Liver (tissue), 9 donors: ENCODE results near the gene SRPX. TPM values are rescaled to one million over a fixed set of nuclear protein-coding genes. Genes with fewer than 3 reads are reported as not detected.
A peak's percentile ranks its signal among the peaks of the same experiment; 100 is the strongest.

Experiments
- DNase-seq: peaks from one replicate; pipeline ENCODE4 v3.0.0-alpha.2; 2017; ENCODE audit warnings: low spot score
- H3K27ac ChIP-seq, 2 donors: one replicate each; pipeline ENCODE4 v1.7.0; 2013; ENCODE audit warnings: inconsistent platforms in 2 of 2, low read length in 2 of 2, control low read depth in 1 of 2, low read depth in 1 of 2, mild to moderate bottlenecking in 1 of 2
- H3K27me3 ChIP-seq, 4 donors: one replicate each; pipeline versions ENCODE4 v1.6.1 to v1.7.0; 2013; ENCODE audit warnings: low read length in 3 of 4, inconsistent platforms in 1 of 4, mild to moderate bottlenecking in 1 of 4, moderate library complexity in 1 of 4; ENCODE audit not compliant: control insufficient read depth in 4 of 4, insufficient read depth in 4 of 4
- H3K36me3 ChIP-seq, 4 donors: one replicate each; pipeline versions ENCODE4 v1.6.1 to v1.7.0; 2013; ENCODE audit warnings: low read length in 3 of 4, mild to moderate bottlenecking in 3 of 4, low read depth in 1 of 4, moderate library complexity in 1 of 4; ENCODE audit not compliant: control insufficient read depth in 4 of 4, insufficient read depth in 3 of 4
- H3K4me1 ChIP-seq, 4 donors: one replicate each; pipeline versions ENCODE4 v1.6.1 to v1.7.0; 2013; ENCODE audit warnings: low read length in 3 of 4, mild to moderate bottlenecking in 3 of 4, moderate library complexity in 1 of 4; ENCODE audit not compliant: control insufficient read depth in 4 of 4, insufficient read depth in 4 of 4
- H3K4me3 ChIP-seq, 3 donors: one replicate each; pipeline versions ENCODE4 v1.6.1 to v1.7.0; 2013; ENCODE audit warnings: low read length in 3 of 3, control low read depth in 1 of 3, low read depth in 1 of 3, mild to moderate bottlenecking in 1 of 3
- H3K9ac ChIP-seq, 2 donors: one replicate each; pipeline ENCODE4 v1.7.0; 2013; ENCODE audit warnings: low read length in 2 of 2, mild to moderate bottlenecking in 2 of 2, moderate library complexity in 2 of 2, control low read depth in 1 of 2, low read depth in 1 of 2
- H3K9me3 ChIP-seq, 4 donors: one replicate each; pipeline versions ENCODE4 v1.6.1 to v1.7.0; 2013; ENCODE audit warnings: low read length in 3 of 4; ENCODE audit not compliant: control insufficient read depth in 4 of 4
- EGR1 ChIP-seq, 2 donors: IDR thresholded peaks; 2 replicates each; pipeline ENCODE4 v1.6.1; 2016 to 2018; ENCODE audit warnings: antibody characterized with exemption in 2 of 2, low read depth in 2 of 2
- HNF4A ChIP-seq, 2 donors: conservative IDR thresholded peaks; 2 replicates each; pipeline ENCODE4 v1.6.1; 2016; ENCODE audit warnings: antibody characterized with exemption in 2 of 2, mild to moderate bottlenecking in 2 of 2
- JUND ChIP-seq, 2 donors: IDR thresholded peaks; 2 replicates each; pipeline ENCODE4 v1.6.1; 2016; ENCODE audit warnings: antibody characterized with exemption in 2 of 2
- NR2F2 ChIP-seq: IDR thresholded peaks from 2 replicates; pipeline ENCODE4 v1.6.1; 2016; ENCODE audit warnings: antibody characterized with exemption
- RAD21 ChIP-seq, 2 donors: IDR thresholded peaks; 2 replicates each; pipeline ENCODE4 v1.6.1; 2016; ENCODE audit warnings: antibody characterized with exemption in 2 of 2, mild to moderate bottlenecking in 2 of 2
- RXRA ChIP-seq, 2 donors: IDR thresholded peaks; 2 replicates each; pipeline ENCODE4 v1.6.1; 2017 to 2018; ENCODE audit warnings: antibody characterized with exemption in 2 of 2, mild to moderate bottlenecking in 1 of 2
- SP1 ChIP-seq: IDR thresholded peaks from 2 replicates; pipeline ENCODE4 v1.6.1; 2018; ENCODE audit warnings: antibody characterized with exemption, mild to moderate bottlenecking
- TAF1 ChIP-seq: conservative IDR thresholded peaks from 2 replicates; pipeline ENCODE4 v1.6.1; 2016; ENCODE audit warnings: antibody characterized with exemption, mild to moderate bottlenecking
- YY1 ChIP-seq: IDR thresholded peaks from 2 replicates; pipeline ENCODE4 v1.6.1; 2016; ENCODE audit warnings: antibody characterized with exemption, mild to moderate bottlenecking
- WGBS: extraction: QIAGEN DNeasy Blood & Tissue Kit; methylation state at CpG from one replicate; pipeline ENCODE4 v1.1.7; 2013; 5-methylcytosine and 5-hydroxymethylcytosine counted together
- polyA plus RNA-seq, 2 donors: library from polyadenylated mRNA; stranded (reverse) in 1 of 2; unstranded in 1 of 2; fragments of 200-250 nt in 1 of 2; fragments of >200 nt in 1 of 2; fragmentation: Nextera tagmentation in 1 of 2; extraction: Ambion mirVana in 1 of 2; gene quantifications; one replicate each; pipeline versions ENCODE4 v1.2.1 to v1.2.3, GENCODE V29; 2013 to 2015
- total RNA-seq, 2 donors: library from RNA; depleted of rRNA; stranded (reverse); fragments of >200 nt; gene quantifications; one replicate each; pipeline ENCODE4 v1.2.3, GENCODE V29; 2014
- TF ChIP-seq, protein P1 (sequence below): IDR thresholded peaks from 2 replicates; pipeline ENCODE4 v1.6.1; 2016; ENCODE audit warnings: antibody characterized with exemption
- TF ChIP-seq, protein P2 (sequence below): IDR thresholded peaks from 2 replicates; pipeline ENCODE4 v1.6.1; 2016; ENCODE audit warnings: antibody characterized with exemption, mild to moderate bottlenecking
- TF ChIP-seq, protein P3 (sequence below): fragments of 150-350 bp; IDR thresholded peaks from 2 replicates; pipeline ENCODE4 v1.5.1; 2017; ENCODE audit warnings: improper control_type of control experiment, low read depth, low read length; ENCODE audit not compliant: missing input control
- donor health status: healthy.
- donor health status: healthy.
- donor health status: healthy.
- donor health status: healthy.
- donor health status: healthy.

Gene SRPX
- total and polyA plus RNA-seq, 4 donors, result 4.9 to 15.3 (median 10.3) TPM

DNA sequence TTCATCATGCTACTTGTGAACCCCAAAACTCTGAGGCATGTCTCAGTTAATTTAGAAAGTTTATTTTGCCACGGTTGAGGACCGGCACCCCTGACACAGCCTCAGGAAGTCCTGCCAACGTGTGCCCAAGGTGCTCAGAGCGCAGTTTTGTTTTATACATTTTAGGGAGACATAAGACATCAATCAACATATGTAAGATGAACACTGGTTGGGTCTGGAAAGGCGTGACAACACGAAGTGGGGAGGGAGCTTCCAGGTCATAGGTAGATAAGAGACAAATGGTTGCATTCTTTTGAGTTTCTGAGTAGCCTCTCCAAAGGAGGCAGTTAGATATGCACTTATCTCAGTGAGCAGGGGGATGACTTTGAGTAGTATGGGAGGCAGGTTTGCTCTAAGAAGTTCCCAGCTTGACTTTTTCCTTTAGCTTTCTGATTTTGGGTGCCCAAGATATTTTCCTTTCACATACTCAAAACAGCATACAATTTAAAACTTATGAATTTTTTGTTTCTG, 115.4 kb downstream of the SRPX start:
- whole genome bisulfite sequencing, result 74% methylated on average over 6 of the region's 6 CpGs

DNA sequence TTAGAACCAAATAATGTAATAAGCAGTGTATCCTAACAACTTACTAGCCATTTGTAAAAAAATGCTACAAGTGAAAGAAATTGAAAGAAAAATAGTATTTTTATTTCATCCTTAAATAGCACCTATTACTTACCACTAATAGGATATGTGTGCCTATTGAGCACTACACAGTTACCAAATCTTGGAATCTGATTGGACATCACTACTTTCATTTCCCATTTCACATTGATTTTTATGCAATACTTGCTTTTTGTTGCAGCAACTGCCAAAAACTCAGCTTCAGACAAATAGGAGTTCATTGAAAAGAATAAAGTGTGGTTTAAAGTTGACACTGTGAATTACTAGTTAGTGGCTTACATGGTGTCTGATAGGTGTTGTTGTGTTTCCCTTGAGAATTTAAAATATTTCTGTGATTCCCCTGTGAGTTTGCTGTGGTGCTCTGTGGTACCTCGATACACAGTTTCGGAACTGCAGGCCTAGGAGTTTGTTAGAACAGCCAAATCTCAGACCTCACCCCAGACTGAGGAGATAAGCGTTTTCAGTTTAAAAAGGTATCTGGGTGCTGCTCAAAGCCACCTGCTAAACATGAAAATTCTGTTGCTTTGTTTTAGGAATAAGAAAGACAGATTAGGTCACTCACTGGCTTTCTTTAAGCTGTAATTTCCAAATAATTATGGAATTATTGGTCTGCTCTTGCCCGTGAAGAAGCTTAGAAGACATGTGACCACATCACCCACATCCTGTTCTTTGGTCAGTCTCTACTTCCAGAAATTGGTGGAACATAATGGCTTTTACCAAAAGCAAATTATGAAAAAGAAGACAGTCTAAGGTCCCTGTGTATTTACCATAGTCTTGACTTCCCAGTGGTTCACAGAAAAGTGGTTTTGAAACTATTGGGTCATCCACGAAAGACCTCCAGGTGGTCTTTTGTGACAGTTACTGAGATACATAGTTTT, 116.5 kb downstream of the SRPX start:
- TF ChIP-seq JUND (IDR thresholded peaks at IDR 0.05) (no peak), RXRA (IDR thresholded peaks at IDR 0.05) (peak in 1 of 2 donors; percentile 62), NR2F2 (no peak), HNF4A (conservative IDR thresholded peaks at IDR 0.05) (peak in 1 of 2 donors; percentile 44), YY1 (peak; percentile 47)
- TF ChIP-seq, protein P1, sequence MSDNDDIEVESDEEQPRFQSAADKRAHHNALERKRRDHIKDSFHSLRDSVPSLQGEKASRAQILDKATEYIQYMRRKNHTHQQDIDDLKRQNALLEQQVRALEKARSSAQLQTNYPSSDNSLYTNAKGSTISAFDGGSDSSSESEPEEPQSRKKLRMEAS, result no peak
- TF ChIP-seq, protein P2, sequence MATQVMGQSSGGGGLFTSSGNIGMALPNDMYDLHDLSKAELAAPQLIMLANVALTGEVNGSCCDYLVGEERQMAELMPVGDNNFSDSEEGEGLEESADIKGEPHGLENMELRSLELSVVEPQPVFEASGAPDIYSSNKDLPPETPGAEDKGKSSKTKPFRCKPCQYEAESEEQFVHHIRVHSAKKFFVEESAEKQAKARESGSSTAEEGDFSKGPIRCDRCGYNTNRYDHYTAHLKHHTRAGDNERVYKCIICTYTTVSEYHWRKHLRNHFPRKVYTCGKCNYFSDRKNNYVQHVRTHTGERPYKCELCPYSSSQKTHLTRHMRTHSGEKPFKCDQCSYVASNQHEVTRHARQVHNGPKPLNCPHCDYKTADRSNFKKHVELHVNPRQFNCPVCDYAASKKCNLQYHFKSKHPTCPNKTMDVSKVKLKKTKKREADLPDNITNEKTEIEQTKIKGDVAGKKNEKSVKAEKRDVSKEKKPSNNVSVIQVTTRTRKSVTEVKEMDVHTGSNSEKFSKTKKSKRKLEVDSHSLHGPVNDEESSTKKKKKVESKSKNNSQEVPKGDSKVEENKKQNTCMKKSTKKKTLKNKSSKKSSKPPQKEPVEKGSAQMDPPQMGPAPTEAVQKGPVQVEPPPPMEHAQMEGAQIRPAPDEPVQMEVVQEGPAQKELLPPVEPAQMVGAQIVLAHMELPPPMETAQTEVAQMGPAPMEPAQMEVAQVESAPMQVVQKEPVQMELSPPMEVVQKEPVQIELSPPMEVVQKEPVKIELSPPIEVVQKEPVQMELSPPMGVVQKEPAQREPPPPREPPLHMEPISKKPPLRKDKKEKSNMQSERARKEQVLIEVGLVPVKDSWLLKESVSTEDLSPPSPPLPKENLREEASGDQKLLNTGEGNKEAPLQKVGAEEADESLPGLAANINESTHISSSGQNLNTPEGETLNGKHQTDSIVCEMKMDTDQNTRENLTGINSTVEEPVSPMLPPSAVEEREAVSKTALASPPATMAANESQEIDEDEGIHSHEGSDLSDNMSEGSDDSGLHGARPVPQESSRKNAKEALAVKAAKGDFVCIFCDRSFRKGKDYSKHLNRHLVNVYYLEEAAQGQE, result no peak
- H3K4me3 ChIP-seq, result no peak overlapping the region
- H3K36me3 ChIP-seq, result no peaks in the 10 kb centered on the region
- peaks cover 0 to 3% (median 0%) of the 10 kb centered on the region in 4 donors for H3K9me3 ChIP-seq
- no peak overlapping the region for H3K9ac ChIP-seq
- no peak overlapping the region for H3K27ac ChIP-seq
- H3K4me1 ChIP-seq, result peaks cover 0 to 27% (median 17%) of the 10 kb centered on the region in 4 donors
- peaks cover 0 to 2% (median 0%) of the 10 kb centered on the region in 4 donors for H3K27me3 ChIP-seq
- DNase-seq, result no peak
- WGBS, result 49% methylated on average over 5 of the region's 5 CpGs

More for the DNA sequence above, 115.4 kb downstream of the SRPX start:
- TF ChIP-seq SP1 (no peak), RAD21 (IDR thresholded peaks at IDR 0.05) (no peak), EGR1 (IDR thresholded peaks at IDR 0.05; ENCODE audit: low read depth in 2 of 2) (no peak), TAF1 (no peak), JUND (IDR thresholded peaks at IDR 0.05) (no peak), NR2F2 (no peak)
- TF ChIP-seq, protein P2, result no peak
- TF ChIP-seq, protein P3, sequence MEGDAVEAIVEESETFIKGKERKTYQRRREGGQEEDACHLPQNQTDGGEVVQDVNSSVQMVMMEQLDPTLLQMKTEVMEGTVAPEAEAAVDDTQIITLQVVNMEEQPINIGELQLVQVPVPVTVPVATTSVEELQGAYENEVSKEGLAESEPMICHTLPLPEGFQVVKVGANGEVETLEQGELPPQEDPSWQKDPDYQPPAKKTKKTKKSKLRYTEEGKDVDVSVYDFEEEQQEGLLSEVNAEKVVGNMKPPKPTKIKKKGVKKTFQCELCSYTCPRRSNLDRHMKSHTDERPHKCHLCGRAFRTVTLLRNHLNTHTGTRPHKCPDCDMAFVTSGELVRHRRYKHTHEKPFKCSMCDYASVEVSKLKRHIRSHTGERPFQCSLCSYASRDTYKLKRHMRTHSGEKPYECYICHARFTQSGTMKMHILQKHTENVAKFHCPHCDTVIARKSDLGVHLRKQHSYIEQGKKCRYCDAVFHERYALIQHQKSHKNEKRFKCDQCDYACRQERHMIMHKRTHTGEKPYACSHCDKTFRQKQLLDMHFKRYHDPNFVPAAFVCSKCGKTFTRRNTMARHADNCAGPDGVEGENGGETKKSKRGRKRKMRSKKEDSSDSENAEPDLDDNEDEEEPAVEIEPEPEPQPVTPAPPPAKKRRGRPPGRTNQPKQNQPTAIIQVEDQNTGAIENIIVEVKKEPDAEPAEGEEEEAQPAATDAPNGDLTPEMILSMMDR, result no peak
- H3K4me3 ChIP-seq, result no peak overlapping the region
- H3K9me3 ChIP-seq, result no peaks in the 10 kb centered on the region
- no peak for DNase-seq
- no peak overlapping the region for H3K9ac ChIP-seq
- H3K36me3 ChIP-seq, result no peaks in the 10 kb centered on the region
- H3K27ac ChIP-seq, result no peak overlapping the region
- H3K4me1 ChIP-seq, result peaks cover 0 to 30% (median 22%) of the 10 kb centered on the region in 4 donors
- H3K27me3 ChIP-seq, result peaks cover 0 to 2% (median 0%) of the 10 kb centered on the region in 4 donors
